OCI-LY1 (cell line): Measurements from ENCODE around the gene NEGR1.

Experiments used
- H2AFZ ChIP-seq: fragments of 200-600 bp; sonication (generic), shearing (Covaris generic); 2 replicates; pipeline ENCODE4 v1.6.0; 2014; ENCODE audit warnings: antibody characterized with exemption, mild to moderate bottlenecking, low read length
- H3F3A ChIP-seq: fragments of 200-600 bp; sonication (generic), shearing (Covaris generic); 2 replicates; pipeline ENCODE4 v1.6.0; 2014; ENCODE audit warnings: mild to moderate bottlenecking, antibody characterized with exemption, low read length, moderate library complexity; ENCODE audit not compliant: insufficient read depth
- H3K27ac ChIP-seq: fragments of 200-600 bp; sonication (generic); 2 replicates; pipeline ENCODE4 v1.5.1; 2014; ENCODE audit warnings: low read length, mixed run types, mild to moderate bottlenecking, low read depth; ENCODE audit not compliant: poor library complexity, severe bottlenecking
- H3K27me3 ChIP-seq: fragments of 200-600 bp; sonication (generic); 2 replicates; pipeline ENCODE4 v1.6.0; 2014; ENCODE audit warnings: antibody characterized with exemption, mild to moderate bottlenecking, low read length, moderate library complexity; ENCODE audit not compliant: insufficient read depth
- H3K36me3 ChIP-seq: fragments of 200-600 bp; sonication (generic); 2 replicates; pipeline ENCODE4 v1.6.1; 2014; ENCODE audit warnings: mild to moderate bottlenecking, antibody characterized with exemption, low read length, moderate library complexity, mixed read lengths; ENCODE audit not compliant: insufficient read depth
- H3K4me1 ChIP-seq: fragments of 200-600 bp; sonication (generic); 2 replicates; pipeline ENCODE4 v1.5.1; 2014; ENCODE audit warnings: mild to moderate bottlenecking, low read length, moderate library complexity; ENCODE audit not compliant: insufficient read depth, severe bottlenecking
- H3K4me2 ChIP-seq: fragments of 200-600 bp; sonication (generic), shearing (Covaris generic); 2 replicates; pipeline ENCODE4 v1.6.1; 2014; ENCODE audit warnings: low read length
- H3K4me3 ChIP-seq: fragments of 200-600 bp; sonication (generic); 2 replicates; pipeline ENCODE4 v1.5.1; 2014; ENCODE audit warnings: low read length, low read depth, mild to moderate bottlenecking, mixed read lengths; ENCODE audit not compliant: poor library complexity, severe bottlenecking
- H3K79me2 ChIP-seq: fragments of 200-600 bp; shearing (Covaris generic); 2 replicates; pipeline ENCODE4 v1.6.1; 2016; ENCODE audit warnings: mixed run types, low read length, mixed read lengths; ENCODE audit not compliant: insufficient read depth
- H3K9ac ChIP-seq: fragments of 200-600 bp; sonication (generic), shearing (Covaris generic); 2 replicates; pipeline ENCODE4 v1.6.1; 2014; ENCODE audit warnings: mild to moderate bottlenecking, low read length, mixed read lengths
- H3K9me2 ChIP-seq: fragments of 200-600 bp; sonication (generic), shearing (Covaris generic); 2 replicates; pipeline ENCODE4 v1.6.1; 2014; ENCODE audit warnings: low read depth, mild to moderate bottlenecking, low read length, mixed read lengths
- H3K9me3 ChIP-seq: fragments of 200-600 bp; shearing (Covaris generic); 2 replicates; pipeline ENCODE4 v1.6.1; 2014; ENCODE audit warnings: low read length, mixed read lengths
- H4K20me1 ChIP-seq: fragments of 200-600 bp; sonication (generic), shearing (Covaris generic); 2 replicates; pipeline ENCODE4 v1.6.0; 2016; ENCODE audit warnings: mild to moderate bottlenecking, low read length; ENCODE audit not compliant: insufficient read depth
- EZH2 ChIP-seq: fragments of 200-600 bp; sonication (generic), shearing (Covaris generic); IDR thresholded peaks from 2 replicates; pipeline ENCODE4 v1.8.0; 2017; ENCODE audit warnings: borderline replicate concordance, mixed run types, mild to moderate bottlenecking, antibody characterized with exemption, low read length, moderate library complexity, mixed read lengths
- TF ChIP-seq, protein P1 (sequence below): fragments of 200-600 bp; sonication (generic), shearing (Covaris generic); IDR thresholded peaks from 2 replicates; pipeline ENCODE4 v1.5.1; 2017; ENCODE audit warnings: mild to moderate bottlenecking, antibody characterized with exemption, low read length, moderate library complexity, mixed read lengths

NEGR1 gene

DNA sequence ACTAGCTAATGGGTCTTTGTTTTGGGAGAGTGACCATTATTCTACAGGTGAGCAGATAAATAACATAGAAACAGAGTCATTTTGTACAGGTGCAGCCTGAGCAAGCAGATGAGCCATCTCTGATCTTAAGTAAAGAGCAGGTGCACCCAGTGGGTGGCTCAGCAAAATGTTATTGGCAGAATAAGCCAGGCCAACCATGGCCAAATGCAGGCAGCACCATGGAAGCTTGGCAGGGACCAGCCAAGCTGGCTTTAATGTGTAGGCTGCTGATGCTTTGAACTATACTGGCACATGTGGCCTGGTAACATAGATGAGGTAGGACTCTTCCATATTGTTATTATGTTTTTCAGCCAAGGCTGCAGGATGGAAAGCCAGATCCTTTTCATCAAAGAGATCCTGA lies 648.2 kb downstream of the NEGR1 start:
- Histone ChIP-seq H3K9me2 (no peaks in the 10 kb centered on the region), H4K20me1 (no peaks in the 10 kb centered on the region), H3K4me3 (no peak overlapping the region), H3K36me3 (no peaks in the 10 kb centered on the region), H2AFZ (no peak overlapping the region), H3F3A (no peaks in the 10 kb centered on the region), H3K27me3 (no peaks in the 10 kb centered on the region), H3K79me2 (no peaks in the 10 kb centered on the region), H3K4me2 (no peak overlapping the region), H3K9me3 (no peaks in the 10 kb centered on the region), H3K4me1 (no peaks in the 10 kb centered on the region), H3K27ac (no peak overlapping the region), H3K9ac (no peak overlapping the region)
- TF ChIP-seq, protein P1, sequence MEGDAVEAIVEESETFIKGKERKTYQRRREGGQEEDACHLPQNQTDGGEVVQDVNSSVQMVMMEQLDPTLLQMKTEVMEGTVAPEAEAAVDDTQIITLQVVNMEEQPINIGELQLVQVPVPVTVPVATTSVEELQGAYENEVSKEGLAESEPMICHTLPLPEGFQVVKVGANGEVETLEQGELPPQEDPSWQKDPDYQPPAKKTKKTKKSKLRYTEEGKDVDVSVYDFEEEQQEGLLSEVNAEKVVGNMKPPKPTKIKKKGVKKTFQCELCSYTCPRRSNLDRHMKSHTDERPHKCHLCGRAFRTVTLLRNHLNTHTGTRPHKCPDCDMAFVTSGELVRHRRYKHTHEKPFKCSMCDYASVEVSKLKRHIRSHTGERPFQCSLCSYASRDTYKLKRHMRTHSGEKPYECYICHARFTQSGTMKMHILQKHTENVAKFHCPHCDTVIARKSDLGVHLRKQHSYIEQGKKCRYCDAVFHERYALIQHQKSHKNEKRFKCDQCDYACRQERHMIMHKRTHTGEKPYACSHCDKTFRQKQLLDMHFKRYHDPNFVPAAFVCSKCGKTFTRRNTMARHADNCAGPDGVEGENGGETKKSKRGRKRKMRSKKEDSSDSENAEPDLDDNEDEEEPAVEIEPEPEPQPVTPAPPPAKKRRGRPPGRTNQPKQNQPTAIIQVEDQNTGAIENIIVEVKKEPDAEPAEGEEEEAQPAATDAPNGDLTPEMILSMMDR, result no peak
- no peak for TF ChIP-seq EZH2

DNA sequence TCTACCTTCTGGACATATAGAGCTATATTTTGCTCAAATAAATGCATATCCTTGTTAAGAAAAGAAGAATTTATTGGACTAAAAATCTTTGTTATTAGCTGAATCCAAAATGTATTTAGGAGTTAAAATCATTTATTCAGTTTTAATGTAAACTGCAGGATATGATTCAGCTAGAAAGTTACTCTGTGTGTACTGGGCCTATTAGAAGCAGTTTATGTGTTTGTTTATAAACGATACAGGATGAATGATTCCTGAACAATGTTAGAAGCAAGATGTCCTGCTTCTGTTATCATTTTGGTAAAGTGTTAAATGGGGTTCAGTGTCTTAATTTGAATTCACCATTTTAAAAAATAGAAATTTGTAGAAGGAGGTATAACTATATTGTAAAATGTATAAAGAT lies 652.3 kb downstream of the NEGR1 start:
- H3K4me3 ChIP-seq, result no peak overlapping the region
- H3K9me3 ChIP-seq, result no peaks in the 10 kb centered on the region
- H4K20me1 ChIP-seq, result no peaks in the 10 kb centered on the region
- no peak overlapping the region for H3K27ac ChIP-seq
- H3K9ac ChIP-seq, result no peak overlapping the region
- no peak for TF ChIP-seq EZH2
- TF ChIP-seq, protein P1, result no peak
- no peaks in the 10 kb centered on the region for H3K27me3 ChIP-seq
- no peaks in the 10 kb centered on the region for H3K9me2 ChIP-seq
- no peaks in the 10 kb centered on the region for H3K4me1 ChIP-seq
- no peaks in the 10 kb centered on the region for H3F3A ChIP-seq
- H3K4me2 ChIP-seq, result no peak overlapping the region
- H2AFZ ChIP-seq, result no peak overlapping the region
- H3K36me3 ChIP-seq, result no peaks in the 10 kb centered on the region
- H3K79me2 ChIP-seq, result no peaks in the 10 kb centered on the region

DNA sequence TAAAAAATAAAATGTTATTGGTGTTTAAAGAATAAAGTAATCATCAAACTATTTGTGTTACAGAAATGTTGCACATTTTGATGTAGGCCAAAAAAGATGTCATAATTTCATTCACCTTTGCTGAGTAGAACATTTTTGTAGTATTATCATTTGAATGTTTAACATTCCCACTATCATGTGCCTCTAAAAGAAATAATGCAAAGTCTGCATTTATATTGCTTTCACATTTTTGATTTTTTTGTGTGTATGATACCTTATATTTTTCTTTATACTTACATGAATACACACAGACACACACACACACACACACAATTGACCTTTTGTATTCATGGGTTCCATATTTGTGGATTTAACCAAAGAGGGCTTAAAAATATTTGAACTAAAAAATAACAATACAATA lies 657.3 kb downstream of the NEGR1 start:
- H3K27ac ChIP-seq, result no peak overlapping the region
- H3K36me3 ChIP-seq, result no peaks in the 10 kb centered on the region
- no peak overlapping the region for H3K4me2 ChIP-seq
- no peak overlapping the region for H2AFZ ChIP-seq
- no peaks in the 10 kb centered on the region for H4K20me1 ChIP-seq
- no peaks in the 10 kb centered on the region for H3K79me2 ChIP-seq
- no peaks in the 10 kb centered on the region for H3K9me2 ChIP-seq
- H3K4me3 ChIP-seq, result no peak overlapping the region
- no peaks in the 10 kb centered on the region for H3K4me1 ChIP-seq
- TF ChIP-seq, protein P1, result no peak
- TF ChIP-seq EZH2, result no peak
- no peaks in the 10 kb centered on the region for H3F3A ChIP-seq
- no peaks in the 10 kb centered on the region for H3K27me3 ChIP-seq
- H3K9me3 ChIP-seq, result no peaks in the 10 kb centered on the region
- H3K9ac ChIP-seq, result no peak overlapping the region
